OCI-LY3 (cell line): ENCODE results near the gene SLCO2A1.

Experiments
- CTCF ChIP-seq: fragments of 200-600, 300-600 bp; sonication (generic); IDR thresholded peaks from 2 replicates; pipeline ENCODE4 v1.5.1; 2014; ENCODE audit warnings: antibody characterized with exemption, low read length, low read depth
- EZH2phosphoT487 ChIP-seq: fragments of 200-600 bp; shearing (Covaris generic); IDR thresholded peaks from 2 replicates; pipeline ENCODE4 v1.6.1; 2018; ENCODE audit warnings: antibody characterized with exemption, mixed run types, low read depth

- TF ChIP-seq CTCF: no peak
- TF ChIP-seq EZH2phosphoT487: no peak
Observed at GRCh38 chr3:133983126-133983525, 46.6 kb downstream of the SLCO2A1 start.
